Fibroblast of the aortic adventitia (primary cell): ENCODE measurements around the gene ITPR2. TPM values are rescaled to one million over a fixed set of nuclear protein-coding genes. Genes with fewer than 3 reads are reported as not detected.

Experiments used
- DNase-seq: peaks from one replicate; pipeline ENCODE4 v3.0.0-alpha.2; 2010; ENCODE audit warnings: low read depth
- H3K4me3 ChIP-seq: 2 replicates; pipeline ENCODE4 v1.5.1; 2011; ENCODE audit warnings: low read depth, mild to moderate bottlenecking, control low read depth, low read length, moderate library complexity
- CTCF ChIP-seq: IDR thresholded peaks from 2 replicates; pipeline ENCODE4 v1.5.1; 2011; ENCODE audit warnings: mild to moderate bottlenecking, low read length, control low read depth, inconsistent platforms; ENCODE audit not compliant: insufficient read depth
- total RNA-seq: library from RNA; depleted of rRNA; stranded (reverse); fragments of >200 nt; gene quantifications from 2 replicates; pipeline ENCODE4 v1.2.3, GENCODE V29; 2012; ENCODE audit warnings: low replicate concordance

ITPR2 gene
- total RNA-seq, 1 donor = 15.5 TPM

GRCh38 chr12:26429070-26429691 is 403.8 kb downstream of the ITPR2 start:
- TF ChIP-seq CTCF = no peak
- no peak for DNase-seq
- H3K4me3 ChIP-seq = no peak overlapping the region

DNA sequence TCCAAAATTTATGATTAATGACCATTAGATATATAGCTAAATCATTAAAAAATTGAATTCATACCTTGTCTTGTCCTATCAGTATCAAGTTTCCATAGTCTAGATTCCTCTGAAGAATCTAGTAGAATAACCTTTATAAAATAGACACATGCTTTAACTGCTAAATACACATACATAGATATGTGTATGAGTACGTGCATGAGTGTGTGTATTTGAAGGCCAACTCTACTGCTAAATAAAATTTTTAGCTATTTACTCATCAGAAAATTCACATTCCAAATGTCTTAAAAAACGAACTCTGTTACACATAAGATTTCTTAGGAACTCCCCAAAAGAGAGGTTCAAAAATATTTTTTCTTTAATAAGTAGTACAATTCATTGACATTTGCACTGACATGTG is 404.6 kb downstream of the ITPR2 start:
- H3K4me3 ChIP-seq = no peak overlapping the region
- no peak for TF ChIP-seq CTCF
- peak; percentile 10 for DNase-seq

DNA sequence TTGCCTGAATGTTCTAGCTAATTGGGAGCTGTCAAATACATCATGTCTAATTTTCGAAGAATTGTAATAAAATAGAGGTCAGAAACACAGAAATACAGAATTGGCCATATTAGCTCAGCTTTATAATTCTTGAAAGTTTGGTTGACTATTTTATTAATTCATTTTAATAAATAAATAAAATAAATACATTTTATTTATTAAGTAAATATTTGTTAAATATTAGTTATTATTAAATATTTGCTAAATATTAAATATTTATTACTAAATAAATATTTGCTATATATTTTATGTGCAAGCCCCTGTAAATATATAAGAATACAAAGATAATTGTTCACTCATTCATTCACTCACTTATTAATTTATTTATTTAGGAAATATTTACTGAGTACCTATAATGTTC is 406.3 kb downstream of the ITPR2 start:
- TF ChIP-seq CTCF = no peak
- H3K4me3 ChIP-seq = no peak overlapping the region
- no peak for DNase-seq

- TF ChIP-seq CTCF = no peak
- H3K4me3 ChIP-seq = no peak overlapping the region
- DNase-seq = peak; percentile 79
These were observed 407.3 kb downstream of the ITPR2 start for GRCh38 chr12:26425587-26426260.

DNA sequence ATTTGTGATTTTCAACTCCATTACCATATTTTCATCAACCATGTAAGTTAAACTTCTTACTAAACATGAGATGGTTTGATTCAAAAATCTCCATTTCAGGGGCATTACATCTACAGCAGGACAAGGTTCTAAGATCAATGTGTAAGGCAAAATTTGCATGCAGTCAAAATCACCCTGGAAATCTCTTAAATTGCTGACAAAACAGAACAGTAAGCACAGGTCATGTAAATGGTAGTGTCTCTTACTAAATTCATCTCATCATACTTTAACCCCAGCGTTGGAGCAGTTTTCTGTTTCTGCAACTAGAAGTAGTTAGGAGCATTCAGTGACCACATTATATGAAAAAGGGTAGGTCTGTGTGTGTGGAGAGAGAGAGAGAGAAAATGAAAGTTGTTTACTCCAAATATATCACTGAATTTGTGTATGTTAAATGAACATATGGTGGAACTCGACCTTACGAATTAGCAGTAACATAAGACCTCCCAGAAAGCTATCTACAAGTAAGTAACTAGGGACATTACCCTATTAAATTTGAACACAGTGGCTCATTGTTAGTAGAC is 410.1 kb downstream of the ITPR2 start:
- no peak for TF ChIP-seq CTCF
- no peak for DNase-seq

GRCh38 chr12:26416550-26416949 is 416.4 kb downstream of the ITPR2 start:
- no peak overlapping the region for H3K4me3 ChIP-seq
- DNase-seq = no peak
- TF ChIP-seq CTCF = no peak

More for the DNA sequence above, 410.1 kb downstream of the ITPR2 start:
- H3K4me3 ChIP-seq = no peak overlapping the region
